ENCODE measurements around the gene CLEC4G.

The CLEC4G gene

GRCh38 chr19:7744871-7745650 is 13.2 kb upstream of the CLEC4G start:
- H3K4me3 ChIP-seq (ENCODE audit: low read depth, low read length), result no peak overlapping the region
- TF ChIP-seq CTCF (IDR thresholded peaks at IDR 0.05; ENCODE audit: low read depth, low read length), result no peak

GRCh38 chr19:7744199-7744786 is 12.4 kb upstream of the CLEC4G start:
- TF ChIP-seq CTCF (IDR thresholded peaks at IDR 0.05; ENCODE audit: low read depth, low read length), result no peak

GRCh38 chr19:7743425-7743841 is 11.5 kb upstream of the CLEC4G start:
- no peak overlapping the region for H3K4me3 ChIP-seq (ENCODE audit: low read depth, low read length)
- no peak for TF ChIP-seq CTCF (IDR thresholded peaks at IDR 0.05; ENCODE audit: low read depth, low read length)

More at GRCh38 chr19:7744199-7744786, 12.4 kb upstream of the CLEC4G start:
- H3K4me3 ChIP-seq (ENCODE audit: low read depth, low read length), result no peak overlapping the region

- TF ChIP-seq CTCF (IDR thresholded peaks at IDR 0.05; ENCODE audit: low read depth, low read length), result no peak
- no peak overlapping the region for H3K4me3 ChIP-seq (ENCODE audit: low read depth, low read length)
These were observed 11.1 kb upstream of the CLEC4G start for GRCh38 chr19:7742991-7743390.

GRCh38 chr19:7742575-7742974 is 10.7 kb upstream of the CLEC4G start:
- H3K4me3 ChIP-seq (ENCODE audit: low read depth, low read length), result no peak overlapping the region
- no peak for TF ChIP-seq CTCF (IDR thresholded peaks at IDR 0.05; ENCODE audit: low read depth, low read length)

- no peak overlapping the region for H3K4me3 ChIP-seq (ENCODE audit: low read depth, low read length)
- TF ChIP-seq CTCF (IDR thresholded peaks at IDR 0.05; ENCODE audit: low read depth, low read length), result no peak
These were observed 8.8 kb upstream of the CLEC4G start for GRCh38 chr19:7740682-7741054.
